Astrocyte of the cerebellum (primary cell): Measurements from ENCODE around the gene HNF4A.

Experiments
- DNase-seq: peaks from one replicate; pipeline ENCODE4 v3.0.0-alpha.2; 2011; ENCODE audit warnings: low read depth
- H3K4me3 ChIP-seq: 2 replicates; pipeline ENCODE4 v1.5.1; 2011; ENCODE audit warnings: mild to moderate bottlenecking, low read depth, low read length, moderate library complexity
- CTCF ChIP-seq: IDR thresholded peaks from 2 replicates; pipeline ENCODE4 v1.5.1; 2012; ENCODE audit warnings: low read length, low read depth, moderate library complexity, mild to moderate bottlenecking; ENCODE audit errors: missing control alignments
- in situ Hi-C: cut with HindIII; loops from 2 replicates; pipeline ENCODE4 v1.10.0; 2017; ENCODE audit warnings: low sequenced_read_pairs

The HNF4A gene

GRCh38 chr20:44398335-44398734, 42.8 kb downstream of the HNF4A start:
- no peak overlapping the region for H3K4me3 ChIP-seq
- no peak for TF ChIP-seq CTCF
- peak; percentile 8 for DNase-seq
- in situ Hi-C loops: loop anchor here (5.0 to 10.0 kb wide), 2 partner anchors 219 to 336 kb away; no protein-coding TSS in a partner anchor

- DNase-seq: no peak
These were observed 43.9 kb downstream of the HNF4A start for GRCh38 chr20:44399446-44399845.

GRCh38 chr20:44400671-44400969, 45.1 kb downstream of the HNF4A start:
- H3K4me3 ChIP-seq: no peak overlapping the region
- in situ Hi-C loops: no loop called here
- no peak for TF ChIP-seq CTCF
- DNase-seq: no peak

More at GRCh38 chr20:44399446-44399845, 43.9 kb downstream of the HNF4A start:
- no peak for TF ChIP-seq CTCF
- H3K4me3 ChIP-seq: no peak overlapping the region
- in situ Hi-C loops: loop anchor here (5.0 to 10.0 kb wide), 2 partner anchors 218 to 335 kb away; no protein-coding TSS in a partner anchor

- TF ChIP-seq CTCF: no peak
- no peak for DNase-seq
- no peak overlapping the region for H3K4me3 ChIP-seq
- in situ Hi-C loops: no loop called here
These were observed 45.7 kb downstream of the HNF4A start for GRCh38 chr20:44400970-44401769.

- DNase-seq: no peak
- in situ Hi-C loops: no loop called here
- no peak overlapping the region for H3K4me3 ChIP-seq
- no peak for TF ChIP-seq CTCF
These were observed 46.4 kb downstream of the HNF4A start for GRCh38 chr20:44401770-44402390.

GRCh38 chr20:44402391-44403193, 47.1 kb downstream of the HNF4A start:
- no peak overlapping the region for H3K4me3 ChIP-seq
- TF ChIP-seq CTCF: no peak
- in situ Hi-C loops: no loop called here
- no peak for DNase-seq
